Neural cell (in vitro differentiated cells): ENCODE data around the gene KCNAB1. TPM values are rescaled to one million over a fixed set of nuclear protein-coding genes. Genes with fewer than 3 reads are reported as not detected.

Experiments
- H2AFZ ChIP-seq: fragments of 200-600, 300-800 bp; sonication (generic), shearing (Covaris generic); 2 replicates; pipeline ENCODE4 v1.6.0; 2014; ENCODE audit warnings: low read depth, mild to moderate bottlenecking, antibody characterized with exemption, low read length, moderate library complexity
- H3F3A ChIP-seq: fragments of 200-600 bp; shearing (Covaris generic); 2 replicates; pipeline ENCODE4 v1.6.1; 2016; ENCODE audit warnings: mild to moderate bottlenecking, moderate library complexity, mixed read lengths, antibody characterized with exemption, low read length; ENCODE audit not compliant: insufficient read depth, poor library complexity, severe bottlenecking
- H3K27ac ChIP-seq: fragments of 200-600, 300-800 bp; sonication (generic), shearing (Covaris generic); 2 replicates; pipeline ENCODE4 v1.5.1; 2014; ENCODE audit warnings: mild to moderate bottlenecking, low read length, moderate library complexity
- H3K27me3 ChIP-seq: fragments of 300-800, 200-600 bp; sonication (generic), shearing (Covaris generic); 2 replicates; pipeline ENCODE4 v1.6.0; 2014; ENCODE audit warnings: mild to moderate bottlenecking, low read depth, low read length, moderate library complexity; ENCODE audit not compliant: insufficient read depth
- H3K36me3 ChIP-seq: fragments of 300-800, 200-600 bp; sonication (generic), shearing (Covaris generic); 2 replicates; pipeline ENCODE4 v1.5.1; 2014; ENCODE audit warnings: mild to moderate bottlenecking, antibody characterized with exemption, low read length, moderate library complexity; ENCODE audit not compliant: insufficient read depth
- H3K4me2 ChIP-seq: fragments of 300-800, 200-600 bp; sonication (generic), shearing (Covaris generic); 2 replicates; pipeline ENCODE4 v1.6.0; 2014; ENCODE audit warnings: mild to moderate bottlenecking, low read length
- H3K4me3 ChIP-seq: fragments of 300-800, 200-600 bp; sonication (generic), shearing (Covaris generic); 2 replicates; pipeline ENCODE4 v1.5.1; 2014; ENCODE audit warnings: mild to moderate bottlenecking, low read length, moderate library complexity
- H3K79me2 ChIP-seq: fragments of 200-600 bp; shearing (Covaris generic); replicated peaks from 2 replicates; pipeline ENCODE4 v1.6.0; 2014; ENCODE audit warnings: mild to moderate bottlenecking, low read length, moderate library complexity; ENCODE audit not compliant: insufficient read depth
- H3K9ac ChIP-seq: fragments of 300-800, 200-600 bp; sonication (generic), shearing (Covaris generic); 2 replicates; pipeline ENCODE4 v1.6.1; 2016; ENCODE audit warnings: mild to moderate bottlenecking, low read length, mixed read lengths
- H3K9me2 ChIP-seq: fragments of 200-600 bp; shearing (Covaris generic); 2 replicates; pipeline ENCODE4 v1.6.1; 2016; ENCODE audit warnings: mild to moderate bottlenecking, low read length, mixed read lengths; ENCODE audit not compliant: insufficient read depth
- H3K9me3 ChIP-seq: fragments of 200-600, 300-800 bp; sonication (generic), shearing (Covaris generic); 2 replicates; pipeline ENCODE4 v1.6.1; 2016; ENCODE audit warnings: mild to moderate bottlenecking, mixed run types, low read length, moderate library complexity, mixed read lengths
- H4K20me1 ChIP-seq: fragments of 200-600 bp; shearing (Covaris generic); 2 replicates; pipeline ENCODE4 v1.6.1; 2016; ENCODE audit warnings: mild to moderate bottlenecking, mixed run types; ENCODE audit not compliant: insufficient read depth
- EP300 ChIP-seq: fragments of 450-650 bp; conservative IDR thresholded peaks from 2 replicates; pipeline ENCODE4 v1.6.1; 2014; ENCODE audit warnings: antibody characterized with exemption, mild to moderate bottlenecking, moderate library complexity; ENCODE audit not compliant: poor library complexity, severe bottlenecking
- EZH2 ChIP-seq: fragments of 200-600, 300-800 bp; shearing (Covaris generic), sonication (generic); IDR thresholded peaks from 2 replicates; pipeline ENCODE4 v1.6.1; 2014; ENCODE audit warnings: antibody characterized with exemption, low read length, borderline replicate concordance, mild to moderate bottlenecking; ENCODE audit not compliant: insufficient read depth, poor library complexity, severe bottlenecking
- MXI1 ChIP-seq: fragments of 450-650 bp; conservative IDR thresholded peaks from 2 replicates; pipeline ENCODE4 v1.6.1; 2014; ENCODE audit warnings: antibody characterized with exemption, mild to moderate bottlenecking; ENCODE audit not compliant: poor library complexity, severe bottlenecking
- POLR2AphosphoS5 ChIP-seq: IDR thresholded peaks from 2 replicates; pipeline ENCODE4 v1.6.1; 2012
- RAD21 ChIP-seq: fragments of 450-650 bp; conservative IDR thresholded peaks from 2 replicates; pipeline ENCODE4 v1.6.1; 2014; ENCODE audit warnings: antibody characterized with exemption, mild to moderate bottlenecking, moderate library complexity
- SMC3 ChIP-seq: fragments of 450-650 bp; conservative IDR thresholded peaks from 2 replicates; pipeline ENCODE4 v1.6.1; 2014; ENCODE audit warnings: antibody characterized with exemption, mild to moderate bottlenecking, moderate library complexity; ENCODE audit not compliant: poor library complexity
- TAF1 ChIP-seq: IDR thresholded peaks from 2 replicates; pipeline ENCODE4 v1.6.1; 2012; ENCODE audit warnings: low read depth
- polyA plus RNA-seq: library from polyadenylated mRNA; depleted of rRNA; stranded (reverse); fragments of >200 nt; gene quantifications from 2 replicates; pipeline ENCODE4 v1.2.3, GENCODE V29; 2014
- TF ChIP-seq, protein P1 (sequence below): fragments of 450-650 bp; IDR thresholded peaks from 2 replicates; pipeline ENCODE4 v1.5.1; 2014; ENCODE audit warnings: antibody characterized with exemption, mild to moderate bottlenecking, moderate library complexity; ENCODE audit not compliant: poor library complexity, severe bottlenecking
- TF ChIP-seq, protein P2 (sequence below): IDR thresholded peaks from 2 replicates; pipeline ENCODE4 v1.6.1; 2012; ENCODE audit warnings: borderline replicate concordance

The KCNAB1 gene
- polyA plus RNA-seq, 1 donor from 2014 or later: 14.9 TPM

DNA sequence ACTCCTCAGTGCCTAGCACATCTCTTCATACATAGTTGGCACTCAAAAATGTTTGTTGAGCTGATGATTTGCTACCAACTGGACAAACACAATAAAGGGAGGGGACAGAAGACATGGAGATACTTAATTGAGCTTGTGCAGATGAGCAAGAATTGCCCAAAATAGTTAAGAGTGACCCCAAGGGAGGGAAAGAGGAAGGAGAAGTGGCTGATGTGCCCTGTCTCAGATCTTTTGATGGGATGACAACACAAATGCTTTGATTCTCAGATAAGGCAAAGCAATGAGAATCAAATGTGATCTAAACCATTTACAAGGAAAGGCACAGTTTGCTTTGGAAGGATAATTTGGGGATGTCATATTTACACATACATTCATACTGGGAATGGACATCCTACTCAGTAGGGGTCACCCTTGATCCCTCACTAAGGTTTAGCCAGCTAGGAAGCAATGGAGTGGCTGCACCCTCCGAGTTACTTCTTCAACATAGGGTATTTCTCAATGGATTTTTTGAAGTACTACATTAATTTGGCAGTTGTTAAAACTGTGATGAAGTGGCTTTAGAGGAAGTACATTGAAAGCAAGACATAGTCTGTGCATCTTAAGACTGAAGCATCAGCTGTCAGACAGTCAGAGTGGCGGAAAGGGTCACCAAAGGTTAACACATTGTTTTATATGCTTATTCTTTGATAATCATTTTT, 456.4 kb downstream of the KCNAB1 start:
- TF ChIP-seq, protein P1, sequence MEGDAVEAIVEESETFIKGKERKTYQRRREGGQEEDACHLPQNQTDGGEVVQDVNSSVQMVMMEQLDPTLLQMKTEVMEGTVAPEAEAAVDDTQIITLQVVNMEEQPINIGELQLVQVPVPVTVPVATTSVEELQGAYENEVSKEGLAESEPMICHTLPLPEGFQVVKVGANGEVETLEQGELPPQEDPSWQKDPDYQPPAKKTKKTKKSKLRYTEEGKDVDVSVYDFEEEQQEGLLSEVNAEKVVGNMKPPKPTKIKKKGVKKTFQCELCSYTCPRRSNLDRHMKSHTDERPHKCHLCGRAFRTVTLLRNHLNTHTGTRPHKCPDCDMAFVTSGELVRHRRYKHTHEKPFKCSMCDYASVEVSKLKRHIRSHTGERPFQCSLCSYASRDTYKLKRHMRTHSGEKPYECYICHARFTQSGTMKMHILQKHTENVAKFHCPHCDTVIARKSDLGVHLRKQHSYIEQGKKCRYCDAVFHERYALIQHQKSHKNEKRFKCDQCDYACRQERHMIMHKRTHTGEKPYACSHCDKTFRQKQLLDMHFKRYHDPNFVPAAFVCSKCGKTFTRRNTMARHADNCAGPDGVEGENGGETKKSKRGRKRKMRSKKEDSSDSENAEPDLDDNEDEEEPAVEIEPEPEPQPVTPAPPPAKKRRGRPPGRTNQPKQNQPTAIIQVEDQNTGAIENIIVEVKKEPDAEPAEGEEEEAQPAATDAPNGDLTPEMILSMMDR: no peak
- no peak for TF ChIP-seq POLR2AphosphoS5
- TF ChIP-seq EZH2: no peak
- TF ChIP-seq MXI1: no peak
- no peak for TF ChIP-seq SMC3
- TF ChIP-seq RAD21: no peak
- TF ChIP-seq, protein P2, sequence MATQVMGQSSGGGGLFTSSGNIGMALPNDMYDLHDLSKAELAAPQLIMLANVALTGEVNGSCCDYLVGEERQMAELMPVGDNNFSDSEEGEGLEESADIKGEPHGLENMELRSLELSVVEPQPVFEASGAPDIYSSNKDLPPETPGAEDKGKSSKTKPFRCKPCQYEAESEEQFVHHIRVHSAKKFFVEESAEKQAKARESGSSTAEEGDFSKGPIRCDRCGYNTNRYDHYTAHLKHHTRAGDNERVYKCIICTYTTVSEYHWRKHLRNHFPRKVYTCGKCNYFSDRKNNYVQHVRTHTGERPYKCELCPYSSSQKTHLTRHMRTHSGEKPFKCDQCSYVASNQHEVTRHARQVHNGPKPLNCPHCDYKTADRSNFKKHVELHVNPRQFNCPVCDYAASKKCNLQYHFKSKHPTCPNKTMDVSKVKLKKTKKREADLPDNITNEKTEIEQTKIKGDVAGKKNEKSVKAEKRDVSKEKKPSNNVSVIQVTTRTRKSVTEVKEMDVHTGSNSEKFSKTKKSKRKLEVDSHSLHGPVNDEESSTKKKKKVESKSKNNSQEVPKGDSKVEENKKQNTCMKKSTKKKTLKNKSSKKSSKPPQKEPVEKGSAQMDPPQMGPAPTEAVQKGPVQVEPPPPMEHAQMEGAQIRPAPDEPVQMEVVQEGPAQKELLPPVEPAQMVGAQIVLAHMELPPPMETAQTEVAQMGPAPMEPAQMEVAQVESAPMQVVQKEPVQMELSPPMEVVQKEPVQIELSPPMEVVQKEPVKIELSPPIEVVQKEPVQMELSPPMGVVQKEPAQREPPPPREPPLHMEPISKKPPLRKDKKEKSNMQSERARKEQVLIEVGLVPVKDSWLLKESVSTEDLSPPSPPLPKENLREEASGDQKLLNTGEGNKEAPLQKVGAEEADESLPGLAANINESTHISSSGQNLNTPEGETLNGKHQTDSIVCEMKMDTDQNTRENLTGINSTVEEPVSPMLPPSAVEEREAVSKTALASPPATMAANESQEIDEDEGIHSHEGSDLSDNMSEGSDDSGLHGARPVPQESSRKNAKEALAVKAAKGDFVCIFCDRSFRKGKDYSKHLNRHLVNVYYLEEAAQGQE: no peak
- no peak for TF ChIP-seq EP300
- TF ChIP-seq TAF1: no peak
- no peaks in the 10 kb centered on the region for H4K20me1 ChIP-seq
- no peaks in the 10 kb centered on the region for H3K79me2 ChIP-seq
- H3K4me3 ChIP-seq: no peak overlapping the region
- H3K9me3 ChIP-seq: no peaks in the 10 kb centered on the region
- no peaks in the 10 kb centered on the region for H3K27me3 ChIP-seq
- H3K9ac ChIP-seq: no peak overlapping the region
- H3K4me2 ChIP-seq: no peak overlapping the region
- no peaks in the 10 kb centered on the region for H3K9me2 ChIP-seq
- H3K36me3 ChIP-seq: no peaks in the 10 kb centered on the region
- no peak overlapping the region for H2AFZ ChIP-seq
- H3K27ac ChIP-seq: no peak overlapping the region
- no peaks in the 10 kb centered on the region for H3F3A ChIP-seq

DNA sequence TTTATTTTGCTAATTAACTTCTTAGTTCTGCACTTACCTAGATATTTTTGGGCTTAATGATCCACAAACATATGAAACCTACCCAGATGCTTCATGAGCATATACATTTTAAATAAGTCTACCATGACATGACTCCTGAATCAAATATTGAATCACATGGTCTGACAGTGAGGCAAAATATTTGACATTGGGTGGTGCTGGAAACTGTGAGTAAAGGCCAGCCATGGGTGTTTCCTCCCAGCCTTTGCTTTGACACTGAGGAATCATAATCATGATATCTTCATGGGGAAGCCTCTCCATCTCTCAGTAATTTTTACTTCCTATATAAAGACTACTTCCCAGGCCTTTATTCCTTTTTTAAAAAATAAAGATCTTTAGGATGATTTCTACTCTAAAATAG, 457.4 kb downstream of the KCNAB1 start:
- H3K27ac ChIP-seq: no peak overlapping the region
- H3K79me2 ChIP-seq: no peaks in the 10 kb centered on the region
- no peak overlapping the region for H2AFZ ChIP-seq
- H3K4me3 ChIP-seq: no peak overlapping the region
- TF ChIP-seq SMC3 (no peak), MXI1 (no peak), EZH2 (no peak), POLR2AphosphoS5 (no peak), RAD21 (no peak), EP300 (no peak)
- TF ChIP-seq, protein P1: no peak
- TF ChIP-seq, protein P2: no peak
- H4K20me1 ChIP-seq: no peaks in the 10 kb centered on the region
- no peaks in the 10 kb centered on the region for H3K36me3 ChIP-seq
- H3K27me3 ChIP-seq: no peaks in the 10 kb centered on the region
- H3K9me3 ChIP-seq: no peaks in the 10 kb centered on the region
- no peaks in the 10 kb centered on the region for H3K9me2 ChIP-seq
- no peaks in the 10 kb centered on the region for H3F3A ChIP-seq
- H3K9ac ChIP-seq: no peak overlapping the region
- no peak overlapping the region for H3K4me2 ChIP-seq
